Panc1 (cell line): ENCODE results near the gene ATCAY. TPM values are rescaled to one million over a fixed set of nuclear protein-coding genes. Genes with fewer than 3 reads are reported as not detected.

Experiments
- ATAC-seq: fragments of 200-7000 bp; cut with Tn5 transposase; 2 replicates; pipeline ENCODE4 v1.9.1; 2020; ENCODE audit warnings: mild to moderate bottlenecking, moderate library complexity
- BruUV-seq: library from RNA; stranded (reverse); fragments of 400-500 nt; replicated peaks from 2 replicates; lab custom pipeline; 2021; lab: Mats Ljungman, UMichigan
- CTCF ChIA-PET: fragments of 300-600 bp; sonication (Branson Sonifier 250); formaldehyde crosslinking; loops from one replicate; lab custom pipeline; 2022; ENCODE audit warnings: antibody characterized with exemption; lab: Charles Lee
- POLR2A ChIA-PET: fragments of 300-600 bp; sonication (Branson Sonifier 250); formaldehyde crosslinking; loops from one replicate; lab custom pipeline; 2022; ENCODE audit warnings: antibody characterized with exemption; lab: Charles Lee
- DNase-seq: peaks from one replicate; pipeline ENCODE4 v3.0.0-alpha.2; 2010; ENCODE audit warnings: low read depth, low spot score
- H3K27ac ChIP-seq: 2 replicates; pipeline ENCODE4 v1.5.1; 2011; ENCODE audit warnings: mild to moderate bottlenecking, low read length, inconsistent platforms
- H3K27me3 ChIP-seq: fragments of 200-500 bp; sonication (Bioruptor generic); 2 replicates; pipeline ENCODE4 v1.6.0; 2014; ENCODE audit warnings: low read length, inconsistent platforms; ENCODE audit not compliant: control insufficient read depth, insufficient read depth
- H3K36me3 ChIP-seq: fragments of 200-500 bp; sonication (Bioruptor generic); 2 replicates; pipeline ENCODE4 v1.5.1; 2014; ENCODE audit warnings: inconsistent platforms, mild to moderate bottlenecking, low read length, moderate library complexity; ENCODE audit not compliant: control insufficient read depth, insufficient read depth
- H3K4me1 ChIP-seq: 2 replicates; pipeline ENCODE4 v1.5.1; 2011; ENCODE audit warnings: inconsistent platforms, mild to moderate bottlenecking, low read length, moderate library complexity; ENCODE audit not compliant: control insufficient read depth, insufficient read depth
- H3K4me3 ChIP-seq, 2 experiments: 2 replicates each; pipeline ENCODE4 v1.5.1; 2011 to 2012; ENCODE audit warnings: low read depth in 2 of 2, low read length in 2 of 2, mild to moderate bottlenecking in 2 of 2, inconsistent platforms in 1 of 2, moderate library complexity in 1 of 2
- H3K9me3 ChIP-seq: fragments of 200-500 bp; sonication (Bioruptor generic); 2 replicates; pipeline ENCODE4 v1.5.1; 2014; ENCODE audit warnings: low read depth, mild to moderate bottlenecking, inconsistent platforms, low read length, moderate library complexity; ENCODE audit not compliant: control insufficient read depth, insufficient read depth
- POLR2AphosphoS5 ChIP-seq: IDR thresholded peaks from 2 replicates; pipeline ENCODE4 v1.6.1; 2012; ENCODE audit warnings: mild to moderate bottlenecking, low read depth, low read length, moderate library complexity
- SIN3A ChIP-seq: IDR thresholded peaks from 2 replicates; pipeline ENCODE4 v1.6.1; 2012; ENCODE audit warnings: low read depth, mild to moderate bottlenecking, low read length, moderate library complexity, borderline replicate concordance; ENCODE audit not compliant: insufficient read depth
- TCF7L2 ChIP-seq: IDR thresholded peaks from 2 replicates; pipeline ENCODE4 v1.6.1; 2011; ENCODE audit warnings: mild to moderate bottlenecking, low read depth, low read length, inconsistent platforms
- in situ Hi-C: cut with HindIII; loops from 2 replicates; pipeline ENCODE4 v1.10.0; 2016; ENCODE audit warnings: low sequenced_read_pairs, low pct_unique_long_range_greater_than_20kb
- intact Hi-C: fragments of 100-400 bp; cut with micrococcal nuclease; formaldehyde crosslinking; loops from one replicate; pipeline ENCODE4 v1.10.0; 2022; ENCODE audit not compliant: unreplicated experiment
- total RNA-seq: library from RNA; stranded (reverse); gene quantifications from one replicate; pipeline ENCODE4 v1.2.1, GENCODE V29; 2021; ENCODE audit not compliant: unreplicated experiment
- TF ChIP-seq, protein P1 (sequence below), 2 experiments: IDR thresholded peaks; 2 replicates each; pipeline ENCODE4 v1.6.1; 2011 to 2012; ENCODE audit warnings: low read depth in 2 of 2, control low read depth in 1 of 2, low read length in 1 of 2, mild to moderate bottlenecking in 1 of 2, moderate library complexity in 1 of 2; ENCODE audit not compliant: insufficient read depth in 1 of 2
- TF ChIP-seq, protein P2 (sequence below): fragments of 450-650 bp; IDR thresholded peaks from 2 replicates; pipeline ENCODE4 v1.5.1; 2017; ENCODE audit warnings: mild to moderate bottlenecking

ATCAY gene
- total RNA-seq, 1 experiment from 2014 or later: 0.15 TPM

DNA sequence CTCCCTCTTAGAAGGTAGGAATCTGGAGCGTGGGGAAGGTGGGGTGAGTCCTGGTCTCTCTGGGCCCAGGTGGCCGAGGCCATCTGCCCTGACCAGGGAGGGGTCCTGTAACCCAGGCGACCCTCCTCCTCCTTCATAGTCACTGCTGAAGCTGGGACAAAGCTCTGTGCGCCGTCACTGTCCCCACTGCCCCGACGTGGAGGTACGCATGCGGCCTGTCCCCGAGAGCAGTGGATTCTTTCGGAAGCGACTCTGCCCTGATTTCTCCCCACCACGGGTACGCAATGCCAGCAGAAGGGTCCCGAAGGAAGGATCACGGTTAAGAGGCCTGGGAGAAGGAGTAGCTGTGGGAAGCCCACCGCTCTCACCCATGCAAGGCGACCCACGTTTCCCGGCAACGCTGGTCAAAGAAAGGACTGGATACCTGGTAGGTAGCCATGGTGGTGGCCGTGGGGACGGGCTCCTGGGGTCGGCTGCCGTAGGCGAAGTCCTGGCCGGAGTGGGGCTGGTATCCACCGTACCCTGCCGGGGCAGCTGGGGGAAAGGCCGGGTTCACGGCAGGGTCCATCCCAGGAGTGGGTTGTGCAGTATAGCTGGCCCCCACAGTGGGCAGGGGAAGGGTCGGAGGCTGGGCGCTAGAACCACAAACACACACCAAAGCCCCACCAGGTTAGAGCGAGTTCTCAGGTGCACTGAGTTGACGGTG is 46.0 kb upstream of the ATCAY start:
- H3K4me1 ChIP-seq: no peaks in the 10 kb centered on the region
- H3K9me3 ChIP-seq: no peaks in the 10 kb centered on the region
- DNase-seq (no peak), ATAC-seq (no peak)
- intact Hi-C loops (no loop called here), in situ Hi-C loops (no loop called here)
- no peaks in the 10 kb centered on the region for H3K27me3 ChIP-seq
- CTCF ChIA-PET: interaction anchor here (0.5 kb wide), 1 partner anchor 1417 kb away, joined by 8 read pairs; no protein-coding TSS in a partner anchor
- no peak overlapping the region for H3K4me3 ChIP-seq
- BruUV-seq: no TSS peak
- H3K27ac ChIP-seq: no peak overlapping the region
- H3K36me3 ChIP-seq: no peaks in the 10 kb centered on the region
- POLR2A ChIA-PET: no interaction called here
- TF ChIP-seq, protein P1, sequence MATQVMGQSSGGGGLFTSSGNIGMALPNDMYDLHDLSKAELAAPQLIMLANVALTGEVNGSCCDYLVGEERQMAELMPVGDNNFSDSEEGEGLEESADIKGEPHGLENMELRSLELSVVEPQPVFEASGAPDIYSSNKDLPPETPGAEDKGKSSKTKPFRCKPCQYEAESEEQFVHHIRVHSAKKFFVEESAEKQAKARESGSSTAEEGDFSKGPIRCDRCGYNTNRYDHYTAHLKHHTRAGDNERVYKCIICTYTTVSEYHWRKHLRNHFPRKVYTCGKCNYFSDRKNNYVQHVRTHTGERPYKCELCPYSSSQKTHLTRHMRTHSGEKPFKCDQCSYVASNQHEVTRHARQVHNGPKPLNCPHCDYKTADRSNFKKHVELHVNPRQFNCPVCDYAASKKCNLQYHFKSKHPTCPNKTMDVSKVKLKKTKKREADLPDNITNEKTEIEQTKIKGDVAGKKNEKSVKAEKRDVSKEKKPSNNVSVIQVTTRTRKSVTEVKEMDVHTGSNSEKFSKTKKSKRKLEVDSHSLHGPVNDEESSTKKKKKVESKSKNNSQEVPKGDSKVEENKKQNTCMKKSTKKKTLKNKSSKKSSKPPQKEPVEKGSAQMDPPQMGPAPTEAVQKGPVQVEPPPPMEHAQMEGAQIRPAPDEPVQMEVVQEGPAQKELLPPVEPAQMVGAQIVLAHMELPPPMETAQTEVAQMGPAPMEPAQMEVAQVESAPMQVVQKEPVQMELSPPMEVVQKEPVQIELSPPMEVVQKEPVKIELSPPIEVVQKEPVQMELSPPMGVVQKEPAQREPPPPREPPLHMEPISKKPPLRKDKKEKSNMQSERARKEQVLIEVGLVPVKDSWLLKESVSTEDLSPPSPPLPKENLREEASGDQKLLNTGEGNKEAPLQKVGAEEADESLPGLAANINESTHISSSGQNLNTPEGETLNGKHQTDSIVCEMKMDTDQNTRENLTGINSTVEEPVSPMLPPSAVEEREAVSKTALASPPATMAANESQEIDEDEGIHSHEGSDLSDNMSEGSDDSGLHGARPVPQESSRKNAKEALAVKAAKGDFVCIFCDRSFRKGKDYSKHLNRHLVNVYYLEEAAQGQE (IDR thresholded peaks at IDR 0.05; ENCODE audit: insufficient read depth in 1 of 2, low read depth in 2 of 2, low read length in 1 of 2): no peak
- TF ChIP-seq SIN3A (no peak), POLR2AphosphoS5 (no peak), TCF7L2 (no peak)
- TF ChIP-seq, protein P2, sequence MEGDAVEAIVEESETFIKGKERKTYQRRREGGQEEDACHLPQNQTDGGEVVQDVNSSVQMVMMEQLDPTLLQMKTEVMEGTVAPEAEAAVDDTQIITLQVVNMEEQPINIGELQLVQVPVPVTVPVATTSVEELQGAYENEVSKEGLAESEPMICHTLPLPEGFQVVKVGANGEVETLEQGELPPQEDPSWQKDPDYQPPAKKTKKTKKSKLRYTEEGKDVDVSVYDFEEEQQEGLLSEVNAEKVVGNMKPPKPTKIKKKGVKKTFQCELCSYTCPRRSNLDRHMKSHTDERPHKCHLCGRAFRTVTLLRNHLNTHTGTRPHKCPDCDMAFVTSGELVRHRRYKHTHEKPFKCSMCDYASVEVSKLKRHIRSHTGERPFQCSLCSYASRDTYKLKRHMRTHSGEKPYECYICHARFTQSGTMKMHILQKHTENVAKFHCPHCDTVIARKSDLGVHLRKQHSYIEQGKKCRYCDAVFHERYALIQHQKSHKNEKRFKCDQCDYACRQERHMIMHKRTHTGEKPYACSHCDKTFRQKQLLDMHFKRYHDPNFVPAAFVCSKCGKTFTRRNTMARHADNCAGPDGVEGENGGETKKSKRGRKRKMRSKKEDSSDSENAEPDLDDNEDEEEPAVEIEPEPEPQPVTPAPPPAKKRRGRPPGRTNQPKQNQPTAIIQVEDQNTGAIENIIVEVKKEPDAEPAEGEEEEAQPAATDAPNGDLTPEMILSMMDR: no peak

DNA sequence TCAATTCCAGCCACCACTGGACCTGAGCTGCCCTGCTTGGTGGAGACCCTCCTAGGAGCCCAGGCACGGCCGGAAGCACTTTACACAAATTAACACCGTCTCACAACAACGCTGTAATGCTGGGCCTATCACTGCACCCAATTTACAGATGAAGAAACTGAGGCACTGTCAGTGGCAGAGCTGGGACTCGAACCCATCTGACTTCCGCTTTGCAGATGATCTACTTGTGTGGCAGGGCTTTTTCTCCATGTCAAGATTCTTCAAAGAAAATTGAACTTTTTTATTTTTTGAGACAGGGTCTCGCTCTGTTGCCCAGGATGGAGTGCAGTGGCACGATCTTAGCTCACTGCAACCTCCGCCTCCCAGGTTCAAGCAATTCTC is 45.4 kb upstream of the ATCAY start:
- CTCF ChIA-PET: no interaction called here
- H3K36me3 ChIP-seq: no peaks in the 10 kb centered on the region
- intact Hi-C loops: no loop called here
- no peaks in the 10 kb centered on the region for H3K9me3 ChIP-seq
- TF ChIP-seq, protein P1 (IDR thresholded peaks at IDR 0.05; ENCODE audit: insufficient read depth in 1 of 2, low read depth in 2 of 2, low read length in 1 of 2): no peak
- TF ChIP-seq POLR2AphosphoS5 (no peak), SIN3A (no peak), TCF7L2 (no peak)
- TF ChIP-seq, protein P2: no peak
- ATAC-seq (no peak), DNase-seq (no peak)
- POLR2A ChIA-PET: no interaction called here
- H3K27ac ChIP-seq: no peak overlapping the region
- no TSS peak for BruUV-seq
- H3K4me1 ChIP-seq: no peaks in the 10 kb centered on the region
- no peak overlapping the region for H3K4me3 ChIP-seq
- in situ Hi-C loops: no loop called here
- no peaks in the 10 kb centered on the region for H3K27me3 ChIP-seq
